Measurements from ENCODE around the gene ATP6V0A1. TPM values are rescaled to one million over a fixed set of nuclear protein-coding genes. Genes with fewer than 3 reads are reported as not detected.
A peak's percentile ranks its signal among the peaks of the same experiment; 100 is the strongest.

Gene ATP6V0A1
- total RNA-seq, 1 experiment from 2014 or later: 55.2 TPM

- Mint-ChIP-seq H3K4me3 (peak overlapping the region; percentile 59), H3K27me3 (ENCODE audit: low read depth) (peaks cover 2% of the 10 kb centered on the region; the same call in 1 of the 2 replicates), H3K27ac (no peak overlapping the region), H3K36me3 (no peaks in the 10 kb centered on the region; the same call in 1 of the 2 replicates), H3K4me1 (peaks cover 15% of the 10 kb centered on the region), H3K9me3 (no peaks in the 10 kb centered on the region)
- peak; percentile 87 for ATAC-seq
- DNase-seq (ENCODE audit: low spot score): peak; percentile 97
- CTCF ChIA-PET: interaction anchor here (0.6 to 3.0 kb wide), 35 partner anchors 10 to 663 kb away, joined by 3 to 65 read pairs (median 5); partner anchors contain the start of genes BECN1, CAVIN1, CNTNAP1 and KAT2A
- POLR2A ChIA-PET: interaction anchor here (0.5 to 2.0 kb wide), 7 partner anchors 12 to 251 kb away, joined by 3 to 15 read pairs (median 3); partner anchors contain the start of gene NAGLU
- TF ChIP-seq SP1 (CRISPR knock-in tag; conservative IDR thresholded peaks at IDR 0.05) (peak; percentile 80), GRHL2 (CRISPR knock-in tag; IDR thresholded peaks at IDR 0.05; ENCODE audit: insufficient replicate concordance, severe bottlenecking) (no peak), E2F5 (CRISPR knock-in tag; IDR thresholded peaks at IDR 0.05) (peak; percentile 90), MAX (CRISPR knock-in tag; IDR thresholded peaks at IDR 0.05) (peak; percentile 80), IRF2 (CRISPR knock-in tag; IDR thresholded peaks at IDR 0.05; ENCODE audit: borderline replicate concordance, low read depth) (no peak), HMGXB4 (CRISPR knock-in tag; IDR thresholded peaks at IDR 0.05) (peak; percentile 84), TCF7 (CRISPR knock-in tag; IDR thresholded peaks at IDR 0.05; ENCODE audit: low read depth) (no peak), ZNF425 (CRISPR knock-in tag; conservative IDR thresholded peaks at IDR 0.05) (no peak), ELF4 (CRISPR knock-in tag; IDR thresholded peaks at IDR 0.05; ENCODE audit: low read depth) (no peak), ZNF423 (CRISPR knock-in tag; IDR thresholded peaks at IDR 0.05) (no peak), NR3C1 (CRISPR knock-in tag; conservative IDR thresholded peaks at IDR 0.05; ENCODE audit: low read depth) (0 out of 2 replicates have a peak, but pooled peaks have one; percentile 56), AFF4 (CRISPR knock-in tag; IDR thresholded peaks at IDR 0.05; ENCODE audit: borderline replicate concordance) (peak; percentile 66), JUN (CRISPR knock-in tag; IDR thresholded peaks at IDR 0.05) (no peak), ETV6 (CRISPR knock-in tag; IDR thresholded peaks at IDR 0.05) (no peak; the same call in 1 of the 2 replicates), ZBTB21 (CRISPR knock-in tag; IDR thresholded peaks at IDR 0.05; ENCODE audit: borderline replicate concordance) (peak; percentile 88; the same call in 1 of the 2 replicates), ZNF512 (CRISPR knock-in tag; IDR thresholded peaks at IDR 0.05; ENCODE audit: borderline replicate concordance) (no peak), USF1 (CRISPR knock-in tag; IDR thresholded peaks at IDR 0.05) (no peak), CDX4 (CRISPR knock-in tag; IDR thresholded peaks at IDR 0.05; ENCODE audit: borderline replicate concordance) (no peak), CTCF (IDR thresholded peaks at IDR 0.05) (no peak; the same call in 1 of the 2 replicates), ZNF138 (CRISPR knock-in tag; conservative IDR thresholded peaks at IDR 0.05) (0 out of 2 replicates have a peak, but pooled peaks have one; percentile 42), GTF2I (CRISPR knock-in tag; conservative IDR thresholded peaks at IDR 0.05) (no peak)
Measured at GRCh38 chr17:42548070-42548837, 89.6 kb downstream of the ATP6V0A1 start.
